T-helper 1 cell (primary cell): ENCODE results near the gene PAXX.
A peak's percentile ranks its signal among the peaks of the same experiment; 100 is the strongest.
"Not testable (repeated sequence)": the region's sequence is repeated elsewhere in the genome, so short reads cannot be mapped to it uniquely, and the experiment has no call there.

Experiments
- DNase-seq, 5 donors: peaks; one replicate each; pipeline ENCODE4 v3.0.0-alpha.2; 2012 to 2020

Gene PAXX

DNA sequence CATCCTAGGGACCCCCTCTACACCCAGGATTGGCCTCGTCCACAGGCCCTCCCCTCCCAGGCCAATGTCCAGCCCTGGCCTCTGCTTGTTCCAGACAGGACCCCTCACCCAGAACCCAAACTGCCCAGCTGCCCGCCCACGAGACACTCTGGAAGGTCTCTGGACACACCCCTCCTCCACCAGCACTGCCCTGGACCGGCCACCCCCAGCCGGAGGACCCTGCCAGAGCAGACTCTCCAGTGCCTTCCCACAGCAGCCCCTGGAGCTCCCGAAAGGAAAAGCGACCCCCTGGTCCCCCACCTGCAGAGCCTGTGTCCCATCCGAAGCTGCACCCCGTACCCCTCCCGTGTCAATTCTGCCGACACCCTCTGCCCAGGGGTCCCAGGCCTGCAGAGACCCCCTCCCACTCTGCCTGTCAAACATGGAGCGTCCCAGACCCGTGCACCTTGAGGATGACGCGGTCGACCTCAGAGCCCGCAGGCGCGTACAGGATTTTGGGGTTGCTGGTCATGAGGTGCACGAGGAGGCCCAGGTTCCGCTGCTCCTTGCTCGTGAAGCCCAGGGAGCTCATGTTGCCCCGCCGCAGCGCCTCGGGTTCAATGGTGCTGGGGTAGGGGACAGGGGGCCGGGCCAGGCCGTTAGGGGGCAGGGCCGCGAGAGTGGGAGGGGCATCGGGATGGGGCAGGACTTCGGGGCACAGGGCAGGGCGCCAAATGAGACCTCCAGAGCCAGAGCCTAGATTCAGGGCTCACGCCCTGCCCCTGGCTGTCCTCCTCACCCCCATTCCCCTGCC, 27.9 kb downstream of the PAXX start:
- DNase-seq: no peak

DNA sequence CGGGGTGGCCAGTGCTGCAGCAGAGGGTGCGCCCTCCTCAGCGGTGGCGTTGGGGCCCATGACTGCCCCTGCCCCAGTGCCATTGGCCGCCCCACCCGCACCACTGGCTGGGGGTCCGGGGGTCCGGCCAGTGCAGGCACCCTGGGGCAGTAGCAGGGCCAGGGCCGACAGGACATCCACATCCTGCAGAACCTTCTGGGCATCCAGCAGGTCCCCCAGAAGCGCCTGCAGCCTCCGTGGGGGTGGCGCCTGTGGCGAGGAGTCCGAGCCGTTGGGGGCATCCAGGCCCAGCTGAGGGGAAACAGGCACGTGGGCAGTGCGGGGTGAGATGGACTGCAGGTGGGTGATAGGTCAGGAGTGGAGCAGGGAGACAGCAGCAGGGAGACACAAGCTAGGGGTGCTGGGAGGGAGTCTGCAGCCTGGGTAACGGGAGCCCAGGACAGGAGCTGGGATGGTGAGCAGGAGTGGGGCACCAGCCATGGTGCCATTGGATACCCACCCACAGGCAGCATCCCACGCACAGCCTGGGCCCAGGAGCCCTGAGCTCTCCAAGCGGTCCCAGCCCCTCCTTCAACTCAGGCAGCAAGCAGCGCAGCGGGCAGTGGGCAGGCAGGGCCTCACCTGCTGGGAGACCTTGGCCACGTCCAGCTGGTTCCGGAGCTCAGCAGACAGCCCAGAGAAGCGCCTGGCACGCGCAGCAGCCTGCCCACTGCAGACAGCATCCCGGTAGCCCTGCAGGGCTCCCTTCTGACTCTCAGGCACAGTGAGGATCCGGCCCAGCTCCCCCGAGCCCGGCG, 28.7 kb downstream of the PAXX start:
- DNase-seq: no peak

DNA sequence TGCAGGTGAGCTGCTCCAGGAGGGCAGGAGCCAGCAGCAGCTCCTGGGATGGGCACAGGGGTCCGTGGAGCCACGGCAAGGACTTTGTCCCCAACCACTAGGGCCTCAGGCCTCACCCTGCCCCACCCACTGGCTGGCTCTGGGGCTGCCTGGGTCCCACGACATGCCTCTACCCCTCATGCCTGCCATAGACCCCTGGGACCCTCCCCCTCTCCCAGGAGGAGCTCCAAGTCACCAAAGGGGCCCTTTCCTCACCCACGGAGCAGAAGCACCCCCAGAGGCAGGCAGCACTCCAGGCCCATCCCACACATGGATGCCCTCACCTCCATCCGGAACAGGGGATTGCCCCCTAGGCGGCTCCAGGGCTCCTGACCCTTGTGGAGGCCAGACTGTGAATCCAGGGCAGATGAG, 29.4 kb downstream of the PAXX start:
- no peak for DNase-seq

DNA sequence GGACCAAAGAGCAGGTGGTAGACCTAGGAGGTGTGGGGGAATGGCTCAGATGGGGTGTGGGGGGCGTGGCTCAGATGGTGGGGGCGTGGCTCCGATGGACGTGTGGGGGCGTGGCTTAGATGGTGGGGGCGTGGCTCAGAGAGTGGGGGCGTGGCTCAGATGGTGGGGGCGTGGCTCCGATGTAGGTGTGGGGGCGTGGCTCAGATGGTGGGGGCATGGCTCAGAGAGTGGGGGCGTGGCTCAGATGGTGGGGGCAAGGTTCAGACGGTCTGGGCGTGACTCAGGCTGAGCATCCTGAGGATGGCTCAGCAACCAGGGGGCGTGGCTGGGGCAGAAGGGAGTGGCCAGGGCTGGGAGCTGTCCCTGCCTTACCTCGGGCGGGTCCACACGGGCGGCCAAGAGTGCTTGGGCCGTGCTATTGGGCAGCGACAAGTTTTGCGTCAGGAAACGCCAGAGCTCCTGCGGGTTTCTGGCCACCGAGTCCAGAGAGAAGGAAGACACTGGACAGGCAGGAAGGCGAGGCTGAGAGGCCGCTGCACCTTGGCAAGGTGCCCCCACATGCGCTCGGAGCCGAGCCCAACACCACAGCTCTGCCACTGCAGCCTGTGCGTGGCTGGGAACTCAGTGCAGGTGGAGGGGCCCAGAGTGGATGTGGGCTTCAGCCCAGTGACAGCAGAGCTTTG, 29.9 kb downstream of the PAXX start:
- DNase-seq: peak; percentile 56 to 78 (median 63)

DNA sequence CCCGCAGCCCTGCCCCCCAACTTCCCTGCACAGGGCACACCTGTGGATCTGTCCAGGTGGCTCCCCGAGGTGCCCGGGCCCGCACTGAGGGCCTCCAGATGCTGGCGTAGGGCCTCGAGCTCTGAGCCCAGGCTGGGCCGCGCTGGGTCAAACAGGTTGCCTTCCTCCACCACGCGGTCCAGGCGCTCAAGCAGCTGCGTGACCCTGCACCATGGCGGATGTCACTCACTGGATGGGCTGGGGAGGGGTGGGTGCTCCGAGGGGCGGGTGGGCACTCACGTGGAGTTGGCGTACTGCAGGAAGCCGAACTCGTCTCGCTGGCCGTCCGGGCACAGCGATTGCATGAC, 30.4 kb downstream of the PAXX start:
- DNase-seq: no peak

DNA sequence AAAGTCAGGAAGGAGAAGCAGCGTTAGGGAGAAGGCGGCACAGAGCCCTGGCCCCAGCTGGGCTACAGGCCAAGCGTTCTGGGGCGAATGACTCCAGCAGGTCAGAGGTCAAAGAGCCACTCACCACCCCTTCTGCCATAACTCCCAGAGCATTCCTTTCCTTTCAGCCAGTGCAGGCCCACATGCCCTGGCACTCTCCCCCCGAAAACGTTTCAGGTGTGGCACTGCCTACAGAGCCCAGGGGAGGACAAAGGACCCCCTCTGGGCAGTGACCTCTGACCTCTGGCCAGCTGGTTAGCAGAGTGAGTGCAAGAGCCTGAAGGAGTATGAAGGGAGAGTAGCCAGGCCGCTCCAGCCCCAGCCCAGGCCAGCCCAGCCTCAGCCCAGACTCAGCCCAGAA, 30.9 kb downstream of the PAXX start:
- no peak for DNase-seq

DNA sequence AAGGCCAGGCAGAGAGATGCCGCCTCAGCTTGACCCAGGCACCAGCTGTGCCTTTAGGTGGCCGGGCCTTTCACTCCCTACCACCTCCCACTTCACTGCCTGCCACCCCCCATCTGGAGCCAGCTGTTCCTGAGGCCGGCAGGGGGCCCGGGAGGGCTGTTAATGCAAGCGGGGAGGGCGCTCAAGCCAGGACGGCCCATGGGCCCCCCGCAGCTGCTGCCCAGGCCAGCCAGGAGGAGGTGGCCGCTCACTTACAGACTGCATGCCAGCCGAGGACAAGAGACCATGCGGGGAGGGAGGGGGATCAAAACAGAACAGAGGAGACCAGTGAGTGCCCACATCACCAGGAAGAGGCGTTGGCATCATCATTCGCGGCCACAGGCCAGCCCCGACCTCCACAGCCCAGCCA, 31.4 kb downstream of the PAXX start:
- DNase-seq: no peak

DNA sequence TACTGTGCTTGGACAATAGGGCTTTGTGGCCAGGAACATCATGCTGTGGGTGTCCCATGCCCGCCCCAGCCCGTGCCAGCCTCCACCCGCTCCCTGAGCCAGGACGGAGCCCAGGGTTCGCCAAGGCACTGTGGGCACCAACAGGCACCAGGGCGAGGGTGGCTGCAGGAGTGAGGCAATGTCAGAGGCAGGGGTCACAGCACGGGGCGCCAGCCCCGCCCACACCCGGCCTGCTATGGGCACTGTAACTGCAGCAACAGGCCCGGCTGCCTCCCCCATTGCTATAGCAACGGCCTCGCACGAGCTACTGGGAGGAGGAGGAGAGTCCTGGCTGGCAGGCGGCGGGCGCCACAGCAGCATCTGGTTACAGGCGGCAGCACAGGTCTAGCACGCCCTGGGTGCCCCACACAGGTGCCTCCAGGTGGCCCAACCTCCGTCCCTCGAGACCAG, 33.3 kb downstream of the PAXX start:
- DNase-seq: no peak

DNA sequence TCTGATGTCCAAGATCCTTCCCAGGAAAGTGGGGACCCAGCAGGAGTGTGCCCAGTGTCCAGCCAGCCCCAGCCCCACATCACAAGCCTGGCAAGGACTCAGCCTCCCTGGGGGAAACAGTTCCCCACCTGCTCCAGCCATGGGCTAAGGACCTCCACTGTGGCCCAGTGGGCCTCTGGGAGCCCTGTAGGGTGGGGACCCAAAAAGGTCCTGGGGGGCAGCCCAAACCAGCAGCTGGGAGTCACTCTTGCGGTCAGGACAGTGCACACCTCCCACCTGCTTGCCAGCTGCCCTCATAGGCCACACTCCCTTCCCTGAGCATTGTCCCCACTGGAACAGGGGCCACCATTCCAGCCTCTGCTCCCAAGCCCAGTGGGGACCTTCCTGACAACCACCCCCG, 34.2 kb downstream of the PAXX start:
- DNase-seq: no peak

DNA sequence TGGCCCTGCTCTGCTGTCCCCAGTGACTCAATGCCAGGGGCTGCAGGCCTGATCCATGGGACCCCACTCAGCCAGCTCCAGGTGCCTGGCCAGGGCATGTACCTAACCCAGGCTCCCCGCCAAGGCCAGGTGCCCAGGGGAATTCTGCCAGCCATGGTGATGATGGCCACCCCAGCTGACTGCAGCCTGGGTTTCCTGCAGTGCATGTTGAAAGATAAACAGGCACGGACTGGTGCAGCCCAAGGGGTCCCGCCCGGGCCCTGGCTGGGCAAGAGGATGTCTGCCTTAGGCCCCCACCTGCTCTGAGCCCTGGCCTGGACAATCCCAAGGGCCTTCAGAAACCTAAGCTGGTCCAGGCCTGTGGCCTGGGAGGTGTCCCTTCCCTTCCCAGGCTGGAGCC, 34.6 kb downstream of the PAXX start:
- no peak for DNase-seq

DNA sequence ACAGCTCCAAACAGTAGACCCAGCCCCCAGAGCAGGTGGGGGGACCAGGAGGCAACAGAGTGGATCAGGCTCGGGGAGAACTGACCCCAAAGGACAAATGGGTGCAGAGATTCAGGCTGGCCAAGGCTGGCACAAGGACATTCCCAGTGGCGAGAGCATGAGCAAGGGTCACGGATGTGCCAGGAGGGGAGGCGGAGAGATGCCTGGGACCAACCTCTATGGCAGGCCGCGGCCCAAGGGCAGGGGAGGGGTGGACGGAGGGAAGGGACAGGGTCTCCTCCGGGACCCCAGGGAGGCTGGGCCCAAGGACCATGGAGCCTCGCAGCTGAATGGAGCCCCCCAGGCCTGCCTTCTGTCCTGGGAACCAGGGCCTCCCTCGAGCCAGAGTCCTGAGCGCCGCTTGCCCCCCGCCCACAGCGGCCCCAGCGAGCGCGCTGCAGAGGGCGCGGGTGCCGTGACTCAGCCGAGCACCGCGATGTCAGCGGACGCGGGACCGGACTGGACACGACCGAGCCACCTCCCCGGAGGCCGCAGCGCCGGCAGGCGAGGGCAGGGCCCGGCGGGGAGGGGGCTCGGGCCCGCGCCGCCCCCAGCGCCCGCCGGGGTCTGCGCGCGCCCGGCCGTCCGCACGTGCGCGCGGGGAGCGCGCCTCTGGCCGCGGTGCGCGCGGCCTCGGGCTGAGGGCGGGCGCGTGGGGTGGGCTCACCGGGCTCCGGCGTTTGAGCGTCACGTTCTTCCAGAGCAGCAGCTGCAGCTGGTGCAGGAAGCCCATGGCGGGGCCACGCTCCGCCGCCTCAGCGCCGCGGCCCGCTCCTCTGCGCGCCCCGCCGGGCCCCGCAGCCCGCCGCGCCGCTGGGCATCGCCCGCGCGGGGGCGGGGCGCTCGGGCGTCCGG, 35.4 kb downstream of the PAXX start, which contains the start of gene ABCA2:
Gene ABCA2 (minus strand): TSS at position 869 of the 894 bp plus-strand sequence. CDS start 97 bp downstream, at position 772.
- no peak for DNase-seq

DNA sequence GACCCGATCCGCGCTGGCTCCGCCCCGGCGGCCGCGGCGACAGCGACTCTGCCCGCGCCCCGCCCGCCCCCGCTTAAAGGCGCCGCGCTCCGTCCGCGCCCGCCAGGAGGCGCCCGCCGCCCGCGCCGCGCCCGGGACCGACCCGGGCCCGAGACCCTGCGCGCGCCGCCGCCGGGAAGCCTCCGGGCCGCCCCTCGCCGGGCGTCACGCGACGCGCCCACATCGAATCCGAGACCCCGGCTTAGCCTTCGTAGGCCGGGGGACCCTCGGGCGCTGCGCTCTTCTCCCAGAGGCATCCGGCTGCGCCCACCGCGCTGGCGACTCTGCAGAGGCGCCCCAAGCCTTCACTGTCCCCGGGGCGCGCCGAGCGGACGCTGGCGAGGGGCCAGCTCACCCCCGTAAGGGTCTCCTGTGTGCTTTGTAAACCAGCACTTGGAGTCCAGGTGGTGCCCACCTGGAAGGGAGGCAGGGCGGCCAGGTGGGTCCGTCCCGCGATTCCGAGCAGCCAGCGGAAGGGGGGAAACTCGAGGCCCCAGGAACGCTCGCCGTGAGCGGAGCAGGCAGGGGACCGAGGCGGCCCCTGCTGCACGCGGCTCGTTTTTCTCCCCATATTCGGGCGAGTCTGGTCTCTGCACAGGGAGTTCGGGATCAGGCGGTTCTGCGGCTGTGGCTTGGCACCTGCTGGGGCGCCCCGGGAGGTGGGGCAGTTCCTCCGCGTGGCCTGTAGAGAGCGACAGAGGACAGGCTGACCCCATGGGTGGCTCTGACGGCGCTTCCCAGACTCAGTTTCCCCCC, 36.2 kb downstream of the PAXX start:
- DNase-seq: peak; percentile 56 to 80 (median 66)

DNA sequence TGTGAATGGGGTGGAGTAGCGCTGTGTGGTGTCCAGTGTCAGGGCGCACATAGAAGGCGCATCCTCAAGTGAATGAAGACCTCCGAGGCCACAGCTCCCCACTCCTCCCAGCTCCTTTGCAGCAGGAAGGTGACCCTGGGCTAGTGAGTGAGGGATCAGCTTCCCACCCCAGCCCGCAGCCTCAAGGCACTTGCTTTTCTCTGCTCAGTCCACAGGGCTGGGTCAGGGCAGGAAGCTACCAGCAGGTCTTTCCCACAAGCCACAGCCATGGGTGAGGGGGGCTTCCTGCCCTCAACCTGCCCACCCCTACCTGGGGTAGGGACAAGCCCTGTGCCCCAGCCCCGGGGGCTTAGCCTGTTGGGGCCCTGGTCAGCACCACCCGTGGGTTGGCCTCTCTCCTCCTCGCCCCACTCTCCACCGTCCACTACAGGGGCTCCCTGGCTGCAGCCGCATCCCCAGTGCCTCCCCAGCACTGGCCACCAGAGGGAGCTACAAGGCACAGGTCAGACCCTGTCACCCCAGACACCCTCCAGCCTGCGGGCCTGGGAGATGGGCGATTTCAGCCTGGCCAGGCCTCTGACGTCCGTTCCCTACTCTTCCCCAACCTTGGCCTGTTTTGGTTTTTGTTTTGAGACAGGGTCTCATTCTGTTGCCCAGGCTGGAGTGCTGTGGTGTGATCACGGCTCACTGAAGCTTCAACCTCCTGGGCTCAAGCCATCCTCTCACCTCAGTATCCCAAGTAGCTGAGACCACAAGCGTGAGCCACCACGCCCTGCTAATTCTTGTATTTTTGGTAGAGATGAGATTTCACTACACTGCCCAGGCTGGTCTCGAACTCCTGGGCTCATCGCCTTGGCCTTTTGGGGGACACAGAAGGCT, 37.1 kb downstream of the PAXX start:
- DNase-seq: peak; percentile 35 to 80 (median 58)

DNA sequence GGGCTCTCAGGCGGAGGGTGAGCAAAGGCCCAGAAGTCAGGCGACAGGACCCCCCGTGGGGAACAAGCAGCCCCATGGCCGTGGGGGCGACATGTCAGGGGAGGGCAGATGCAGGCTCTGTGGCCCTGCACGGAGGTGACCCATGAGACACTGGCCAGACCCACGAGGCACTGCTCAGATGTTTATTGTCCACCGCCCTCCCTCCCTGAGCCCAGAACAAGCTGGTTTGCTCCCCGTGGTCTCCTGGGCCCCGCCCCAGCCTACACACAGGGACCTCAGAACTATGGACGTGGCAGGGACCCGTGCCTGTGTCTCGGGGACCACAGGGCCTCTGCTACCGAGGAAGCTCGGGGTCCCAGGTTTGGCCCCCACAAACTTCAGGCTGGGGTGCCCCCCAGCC, 37.8 kb downstream of the PAXX start:
- DNase-seq: peak in 1 of 5 donors; percentile 51

DNA sequence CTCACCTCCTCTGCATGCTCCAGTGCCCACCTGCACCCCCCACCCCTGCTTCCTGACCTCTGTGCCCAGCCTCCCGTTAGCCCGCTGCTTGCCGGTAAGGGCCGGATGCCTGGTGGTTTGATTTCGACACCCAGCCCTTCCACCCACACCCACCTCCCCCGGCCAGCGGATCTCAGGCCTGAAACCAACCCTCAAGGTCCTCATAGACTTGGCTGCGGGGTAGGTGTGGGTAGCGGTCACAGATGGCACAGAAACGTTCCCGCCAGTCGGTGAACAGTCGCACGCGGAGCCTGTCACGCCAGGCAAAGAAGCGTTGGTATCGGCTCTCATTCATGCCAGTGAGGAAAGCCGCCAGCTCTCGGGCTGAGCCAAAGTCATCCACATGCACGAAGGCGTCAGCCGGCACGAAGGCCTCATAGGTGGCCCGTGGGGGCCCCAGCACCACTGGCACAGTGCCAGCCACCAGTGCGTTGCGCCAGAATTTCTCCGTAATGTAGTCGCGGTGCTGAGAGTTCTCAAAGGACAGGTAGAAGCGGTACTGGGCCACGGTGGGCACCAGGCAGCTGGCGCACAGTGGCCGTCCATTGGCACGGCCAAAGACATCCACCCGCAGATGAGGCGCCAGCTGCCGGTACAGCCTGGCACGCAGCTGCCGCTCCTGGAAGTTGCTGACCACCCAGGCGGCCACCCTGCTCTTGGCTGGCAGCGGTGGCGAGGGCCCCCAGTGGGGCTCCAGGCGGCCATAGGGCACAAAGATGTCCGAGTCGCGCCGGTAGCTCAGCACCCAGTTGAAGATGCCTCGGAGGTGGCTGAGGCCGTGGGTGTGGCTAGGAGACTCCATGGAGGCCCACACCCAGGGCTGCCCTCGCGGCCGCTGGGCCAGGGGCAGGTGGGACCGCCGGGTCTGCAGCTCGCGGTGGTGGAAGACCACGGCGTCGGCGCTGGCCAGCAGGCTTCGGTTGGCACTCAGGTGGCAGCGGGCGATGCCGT, 38.6 kb downstream of the PAXX start:
- peak in 1 of 5 donors; percentile 88 for DNase-seq

DNA sequence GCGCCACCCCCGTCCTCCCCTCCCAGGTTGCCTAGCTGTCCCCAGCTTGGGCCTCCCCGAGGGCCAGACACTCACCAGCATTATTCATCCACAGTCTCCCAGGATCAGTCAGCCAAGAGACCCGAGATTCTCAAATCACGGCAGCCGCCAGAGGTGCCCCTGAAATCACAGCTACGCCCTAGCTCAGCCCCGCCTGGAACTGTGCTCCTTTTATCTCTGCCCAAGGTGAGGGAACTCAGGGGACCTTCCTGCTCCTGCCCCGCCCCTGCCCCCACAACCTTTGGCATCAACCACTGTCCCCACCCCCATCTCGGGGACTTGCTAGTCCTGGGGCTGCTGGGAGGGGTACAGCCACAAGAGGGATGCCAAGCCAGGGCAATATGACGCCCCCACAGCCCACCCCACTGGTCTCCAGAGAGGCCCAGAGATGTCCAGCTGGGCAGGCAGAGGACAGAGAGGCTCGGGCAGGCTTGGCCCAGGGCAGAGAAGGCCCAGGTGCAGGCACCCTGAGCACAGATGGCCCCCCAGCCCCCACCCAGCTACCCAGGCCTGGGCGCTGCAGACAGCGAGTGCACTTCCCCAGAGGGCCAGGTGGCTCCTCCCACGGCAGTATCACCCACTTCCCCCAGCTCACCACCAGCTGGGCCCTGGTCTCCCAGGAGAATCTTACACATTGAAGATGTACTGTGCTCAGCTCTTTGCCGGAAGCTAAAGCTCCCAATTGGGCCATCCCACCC, 39.9 kb downstream of the PAXX start, which contains the start of gene FUT7:
Gene FUT7 (minus strand): TSS at position 185 of the 737 bp plus-strand sequence. CDS start 97 bp downstream, at position 88.
- DNase-seq: peak in 1 of 5 donors; percentile 80

DNA sequence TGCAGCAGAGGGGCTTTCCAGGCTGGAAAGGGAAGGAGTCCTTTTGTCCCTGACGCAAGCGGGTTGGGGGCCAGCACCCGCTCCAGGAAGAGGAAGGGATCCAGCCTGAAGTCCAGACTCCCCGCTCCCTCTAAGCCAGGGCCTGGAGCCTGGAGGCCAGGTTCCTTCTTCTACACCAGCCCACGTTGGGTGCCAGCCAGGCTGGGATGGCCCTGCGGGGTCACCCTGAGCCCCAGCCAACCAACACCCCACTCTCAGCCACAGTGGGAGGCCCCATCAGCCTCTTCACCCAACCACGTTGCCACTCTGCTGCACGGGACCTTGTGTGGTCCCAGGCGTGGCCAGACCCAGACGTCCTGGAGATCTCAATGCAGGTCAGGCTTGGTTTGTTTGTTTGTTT, 40.6 kb downstream of the PAXX start:
- peak in 1 of 5 donors; percentile 61 for DNase-seq

DNA sequence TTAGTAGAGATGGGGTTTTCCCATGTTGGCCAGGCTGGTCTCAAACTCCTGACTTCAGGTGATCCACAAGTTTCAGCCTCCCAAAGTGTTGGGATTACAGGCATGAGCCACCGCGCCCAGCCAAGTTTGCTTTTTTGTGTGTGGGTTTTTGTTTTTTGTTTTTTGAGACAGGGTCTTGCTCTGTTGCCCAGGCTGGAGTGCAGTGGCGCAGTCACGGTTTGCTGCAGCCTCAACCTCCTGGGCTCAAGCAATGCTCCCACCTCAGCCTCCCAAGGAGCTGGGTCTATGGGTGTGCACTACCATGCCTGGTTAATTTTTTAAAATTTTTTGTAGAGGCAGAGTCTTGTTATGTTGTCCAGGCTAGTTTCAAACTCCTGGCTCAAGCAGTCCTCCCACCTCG, 41.3 kb downstream of the PAXX start:
- DNase-seq: not testable (repeated sequence)
